Tibial nerve (tissue), 4 donors: ENCODE data around the gene HCN1.

Experiments used
- EP300 ChIP-seq, 2 donors: sonication (generic); formaldehyde crosslinking; IDR thresholded peaks; one replicate each; pipeline ENCODE4 v1.6.1; 2017; ENCODE audit warnings: antibody characterized with exemption in 2 of 2, mild to moderate bottlenecking in 1 of 2
- POLR2A ChIP-seq, 2 donors: fragments of 450-650 bp; IDR thresholded peaks; one replicate each; pipeline ENCODE4 v1.6.1; 2017; ENCODE audit warnings: antibody characterized with exemption in 2 of 2, mild to moderate bottlenecking in 2 of 2, moderate library complexity in 2 of 2
- TF ChIP-seq, protein P1 (sequence below), 5 experiments: fragments of 200-600 bp in 3 of 5; fragments of 450-650 bp in 2 of 5; sonication (generic) in 3 of 5; IDR thresholded peaks; one replicate each; pipeline ENCODE4 v1.5.1; 2016 to 2019; ENCODE audit warnings: antibody characterized with exemption in 5 of 5, mild to moderate bottlenecking in 3 of 5, moderate library complexity in 2 of 5

DNA sequence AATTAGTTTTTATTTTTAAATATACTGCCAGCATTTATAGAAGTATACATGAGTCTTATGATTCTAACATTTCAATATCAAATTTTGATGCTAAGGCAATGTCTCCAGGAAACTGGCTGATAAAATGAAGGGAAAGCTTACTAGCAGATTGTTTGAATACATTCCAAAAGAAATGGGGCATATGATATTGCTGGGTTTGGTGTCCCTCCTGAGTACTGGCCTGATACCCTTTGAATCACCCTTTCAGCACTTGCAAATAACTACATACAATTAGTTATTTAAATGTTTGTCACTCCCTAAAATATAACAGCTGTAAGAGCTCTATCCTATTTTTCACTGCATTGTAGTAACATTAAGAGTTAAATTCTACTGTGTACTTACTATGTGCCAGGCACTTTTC lies 360.8 kb downstream of the HCN1 start:
- TF ChIP-seq, protein P1, sequence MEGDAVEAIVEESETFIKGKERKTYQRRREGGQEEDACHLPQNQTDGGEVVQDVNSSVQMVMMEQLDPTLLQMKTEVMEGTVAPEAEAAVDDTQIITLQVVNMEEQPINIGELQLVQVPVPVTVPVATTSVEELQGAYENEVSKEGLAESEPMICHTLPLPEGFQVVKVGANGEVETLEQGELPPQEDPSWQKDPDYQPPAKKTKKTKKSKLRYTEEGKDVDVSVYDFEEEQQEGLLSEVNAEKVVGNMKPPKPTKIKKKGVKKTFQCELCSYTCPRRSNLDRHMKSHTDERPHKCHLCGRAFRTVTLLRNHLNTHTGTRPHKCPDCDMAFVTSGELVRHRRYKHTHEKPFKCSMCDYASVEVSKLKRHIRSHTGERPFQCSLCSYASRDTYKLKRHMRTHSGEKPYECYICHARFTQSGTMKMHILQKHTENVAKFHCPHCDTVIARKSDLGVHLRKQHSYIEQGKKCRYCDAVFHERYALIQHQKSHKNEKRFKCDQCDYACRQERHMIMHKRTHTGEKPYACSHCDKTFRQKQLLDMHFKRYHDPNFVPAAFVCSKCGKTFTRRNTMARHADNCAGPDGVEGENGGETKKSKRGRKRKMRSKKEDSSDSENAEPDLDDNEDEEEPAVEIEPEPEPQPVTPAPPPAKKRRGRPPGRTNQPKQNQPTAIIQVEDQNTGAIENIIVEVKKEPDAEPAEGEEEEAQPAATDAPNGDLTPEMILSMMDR (IDR thresholded peaks at IDR 0.05): no peak
- TF ChIP-seq POLR2A (IDR thresholded peaks at IDR 0.05) (no peak), EP300 (IDR thresholded peaks at IDR 0.05) (no peak)
